Cardiac muscle cell (in vitro differentiated cells and primary cell): ENCODE data around the gene GASK1A. TPM values are rescaled to one million over a fixed set of nuclear protein-coding genes. Genes with fewer than 3 reads are reported as not detected.
"Not testable (repeated sequence)": the region's sequence is repeated elsewhere in the genome, so short reads cannot be mapped to it uniquely, and the experiment has no call there.

Source experiments
- DNase-seq, 2 donors: peaks; one replicate each; pipeline versions ENCODE4 v3.0.0 to v3.0.0-alpha.2; 2010 to 2017; ENCODE audit warnings: low read depth in 1 of 2, low spot score in 1 of 2
- H3K27ac ChIP-seq: fragments of 200-600 bp; sonication (generic); 2 replicates; pipeline ENCODE4 v1.5.1; 2016
- H3K27me3 ChIP-seq: fragments of 200-600 bp; sonication (generic); 2 replicates; pipeline ENCODE4 v1.6.0; 2016; ENCODE audit warnings: control low read depth
- H3K36me3 ChIP-seq: fragments of 200-600 bp; sonication (generic); 2 replicates; pipeline ENCODE4 v1.5.1; 2016; ENCODE audit warnings: control low read depth
- H3K4me1 ChIP-seq: fragments of 200-600 bp; sonication (generic); 2 replicates; pipeline ENCODE4 v1.8.1; 2017; ENCODE audit warnings: low read depth, mild to moderate bottlenecking, mixed run types
- H3K4me3 ChIP-seq: fragments of 200-600 bp; sonication (generic); 2 replicates; pipeline ENCODE4 v1.5.1; 2016; ENCODE audit warnings: mild to moderate bottlenecking
- H3K9me3 ChIP-seq: fragments of 200-600 bp; sonication (generic); 2 replicates; pipeline ENCODE4 v1.5.1; 2017; ENCODE audit warnings: low read depth, mild to moderate bottlenecking, control low read depth
- polyA plus RNA-seq: library from polyadenylated mRNA; unstranded; fragments of >200 nt; fragmentation: Nextera tagmentation; extraction: Ambion mirVana; gene quantifications from 2 replicates; pipeline ENCODE4 v1.2.1, GENCODE V29; 2016
- total RNA-seq: library from RNA; depleted of rRNA; stranded (reverse); fragments of >200 nt; gene quantifications from 2 replicates; pipeline ENCODE4 v1.2.3, GENCODE V29; 2016
- TF ChIP-seq, protein P1 (sequence below): IDR thresholded peaks from 2 replicates; pipeline ENCODE4 v1.5.1; 2012; ENCODE audit warnings: low read depth, mild to moderate bottlenecking, low read length

Gene GASK1A
- total and polyA plus RNA-seq, 2 experiments from 2014 or later: 0.66 to 0.80 TPM

- no peak for DNase-seq
- H3K9me3 ChIP-seq: no peaks in the 10 kb centered on the region
- no peaks in the 10 kb centered on the region for H3K36me3 ChIP-seq
- TF ChIP-seq, protein P1, sequence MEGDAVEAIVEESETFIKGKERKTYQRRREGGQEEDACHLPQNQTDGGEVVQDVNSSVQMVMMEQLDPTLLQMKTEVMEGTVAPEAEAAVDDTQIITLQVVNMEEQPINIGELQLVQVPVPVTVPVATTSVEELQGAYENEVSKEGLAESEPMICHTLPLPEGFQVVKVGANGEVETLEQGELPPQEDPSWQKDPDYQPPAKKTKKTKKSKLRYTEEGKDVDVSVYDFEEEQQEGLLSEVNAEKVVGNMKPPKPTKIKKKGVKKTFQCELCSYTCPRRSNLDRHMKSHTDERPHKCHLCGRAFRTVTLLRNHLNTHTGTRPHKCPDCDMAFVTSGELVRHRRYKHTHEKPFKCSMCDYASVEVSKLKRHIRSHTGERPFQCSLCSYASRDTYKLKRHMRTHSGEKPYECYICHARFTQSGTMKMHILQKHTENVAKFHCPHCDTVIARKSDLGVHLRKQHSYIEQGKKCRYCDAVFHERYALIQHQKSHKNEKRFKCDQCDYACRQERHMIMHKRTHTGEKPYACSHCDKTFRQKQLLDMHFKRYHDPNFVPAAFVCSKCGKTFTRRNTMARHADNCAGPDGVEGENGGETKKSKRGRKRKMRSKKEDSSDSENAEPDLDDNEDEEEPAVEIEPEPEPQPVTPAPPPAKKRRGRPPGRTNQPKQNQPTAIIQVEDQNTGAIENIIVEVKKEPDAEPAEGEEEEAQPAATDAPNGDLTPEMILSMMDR: no peak
- H3K4me3 ChIP-seq: no peak overlapping the region
- no peaks in the 10 kb centered on the region for H3K4me1 ChIP-seq
- H3K27ac ChIP-seq: no peak overlapping the region
- H3K27me3 ChIP-seq: no peaks in the 10 kb centered on the region
These were observed 7.9 kb upstream of the GASK1A start for GRCh38 chr3:42970976-42971772.

GRCh38 chr3:42974906-42975305 lies 4.2 kb upstream of the GASK1A start:
- peaks cover 24% of the 10 kb centered on the region for H3K27me3 ChIP-seq
- not testable (repeated sequence) for H3K4me3 ChIP-seq, DNase-seq, H3K9me3 ChIP-seq, H3K4me1 ChIP-seq, H3K36me3 ChIP-seq, H3K27ac ChIP-seq

GRCh38 chr3:42975456-42975855 lies 3.7 kb upstream of the GASK1A start:
- no peak overlapping the region for H3K4me3 ChIP-seq
- H3K27ac ChIP-seq: no peak overlapping the region
- TF ChIP-seq, protein P1: no peak
- H3K9me3 ChIP-seq: no peaks in the 10 kb centered on the region
- DNase-seq: no peak
- H3K36me3 ChIP-seq: no peaks in the 10 kb centered on the region
- no peaks in the 10 kb centered on the region for H3K4me1 ChIP-seq
- H3K27me3 ChIP-seq: peaks cover 29% of the 10 kb centered on the region

DNA sequence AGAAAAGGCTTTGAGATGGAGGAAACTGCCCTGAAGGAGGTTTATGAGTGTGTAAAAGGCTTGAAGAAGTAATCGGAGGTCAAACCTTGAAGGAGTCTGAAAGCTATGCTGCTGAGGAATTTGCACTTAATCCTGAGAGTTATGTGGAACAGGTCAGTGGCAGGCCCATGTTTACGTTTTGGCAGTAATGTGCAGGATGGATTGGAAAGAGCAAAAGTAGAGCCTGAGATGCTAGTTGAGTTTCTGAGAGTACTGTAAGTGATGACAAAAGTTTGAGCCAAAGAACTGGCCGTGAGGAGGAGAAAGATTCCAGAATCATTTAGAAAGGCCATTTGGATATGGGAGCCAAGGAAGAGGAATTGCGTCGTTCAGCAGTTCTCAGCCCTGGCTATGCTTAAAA lies 3.2 kb upstream of the GASK1A start:
- no peak overlapping the region for H3K4me3 ChIP-seq
- no peaks in the 10 kb centered on the region for H3K9me3 ChIP-seq
- TF ChIP-seq, protein P1: no peak
- no peak overlapping the region for H3K27ac ChIP-seq
- no peaks in the 10 kb centered on the region for H3K36me3 ChIP-seq
- peaks cover 34% of the 10 kb centered on the region for H3K27me3 ChIP-seq
- H3K4me1 ChIP-seq: no peaks in the 10 kb centered on the region
- no peak for DNase-seq

DNA sequence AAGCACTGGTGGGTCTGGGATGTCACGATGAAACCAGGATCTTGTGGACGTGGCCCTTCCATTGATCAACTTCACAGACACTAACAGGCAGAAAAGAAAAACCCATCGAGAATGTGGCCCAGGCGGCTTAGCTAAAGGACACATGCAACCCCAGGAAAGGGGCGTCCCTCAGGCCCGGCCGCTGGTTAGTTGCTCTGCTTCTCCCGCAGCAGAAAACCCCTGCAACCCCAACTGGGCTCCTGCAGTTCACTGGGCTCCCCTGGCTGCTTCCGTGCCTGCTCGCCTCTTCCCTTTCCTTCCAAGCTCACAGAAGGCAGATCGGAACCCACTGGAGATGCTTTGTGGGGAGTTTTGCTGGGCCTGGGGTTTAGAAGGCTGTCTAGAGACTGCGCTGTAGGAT lies 1.1 kb downstream of the GASK1A start:
- Histone ChIP-seq H3K9me3 (no peaks in the 10 kb centered on the region), H3K4me3 (no peak overlapping the region), H3K36me3 (no peaks in the 10 kb centered on the region), H3K4me1 (no peaks in the 10 kb centered on the region), H3K27me3 (peaks cover 42% of the 10 kb centered on the region), H3K27ac (no peak overlapping the region)
- TF ChIP-seq, protein P1: no peak
- no peak for DNase-seq

- H3K9me3 ChIP-seq: no peaks in the 10 kb centered on the region
- no peaks in the 10 kb centered on the region for H3K4me1 ChIP-seq
- peaks cover 42% of the 10 kb centered on the region for H3K27me3 ChIP-seq
- H3K27ac ChIP-seq: no peak overlapping the region
- TF ChIP-seq, protein P1: no peak
- peak in 1 of 2 donors; percentile 16 for DNase-seq
- no peak overlapping the region for H3K4me3 ChIP-seq
- H3K36me3 ChIP-seq: no peaks in the 10 kb centered on the region
These were observed 1.8 kb downstream of the GASK1A start for GRCh38 chr3:42980909-42981308.
